SK-N-SH treated with all-trans-retinoic acid at 6 μM for 48 hours (cell line): ENCODE data around the gene COX20.

ENCODE experiments used
- ATAC-seq: fragments of 200-7000 bp; cut with Tn5 transposase; 3 replicates; pipeline ENCODE4 v1.9.1; 2020; ENCODE audit warnings: mild to moderate bottlenecking, moderate library complexity
- ARNTL ChIP-seq: fragments of 450-650 bp; formaldehyde crosslinking; IDR thresholded peaks from 2 replicates; pipeline ENCODE4 v1.5.0; 2020; ENCODE audit warnings: low read depth, mild to moderate bottlenecking, moderate library complexity, borderline replicate concordance
- BACH2 ChIP-seq: fragments of 250-450 bp; sonication (Bioruptor Pico); IDR thresholded peaks from 2 replicates; pipeline ENCODE4 v1.9.0; 2021; ENCODE audit warnings: mild to moderate bottlenecking, borderline replicate concordance
- CSDC2 ChIP-seq: fragments of 250-450 bp; sonication (Bioruptor Pico); IDR thresholded peaks from 2 replicates; pipeline ENCODE4 v1.5.0; 2020; ENCODE audit warnings: mild to moderate bottlenecking, moderate library complexity
- ESRRG ChIP-seq: fragments of 250-450 bp; sonication (Bioruptor Pico); IDR thresholded peaks from 2 replicates; pipeline ENCODE4 v1.6.1; 2021; ENCODE audit warnings: mild to moderate bottlenecking
- GLIS3 ChIP-seq: fragments of 250-450 bp; sonication (Bioruptor Pico); IDR thresholded peaks from 2 replicates; pipeline ENCODE4 v1.5.0; 2020; ENCODE audit warnings: mild to moderate bottlenecking, moderate library complexity
- ISL1 ChIP-seq: fragments of 250-450 bp; sonication (Bioruptor Pico); IDR thresholded peaks from 2 replicates; pipeline ENCODE4 v2.1.2; 2022; ENCODE audit warnings: mild to moderate bottlenecking, moderate library complexity
- POU6F1 ChIP-seq: fragments of 250-450 bp; sonication (Bioruptor Pico); IDR thresholded peaks from 2 replicates; pipeline ENCODE4 v1.8.0; 2021; ENCODE audit warnings: low read depth, mild to moderate bottlenecking, moderate library complexity, borderline replicate concordance
- PPARA ChIP-seq: fragments of 250-450 bp; sonication (Bioruptor Pico); IDR thresholded peaks from 2 replicates; pipeline ENCODE4 v1.5.0; 2020; ENCODE audit warnings: mild to moderate bottlenecking, borderline replicate concordance
- RARB ChIP-seq: fragments of 250-450 bp; sonication (Bioruptor Pico); IDR thresholded peaks from 2 replicates; pipeline ENCODE4 v1.8.0; 2021; ENCODE audit warnings: mild to moderate bottlenecking, moderate library complexity
- SNAI2 ChIP-seq: fragments of 250-450 bp; sonication (Bioruptor Pico); IDR thresholded peaks from 2 replicates; pipeline ENCODE4 v1.5.0; 2020; ENCODE audit warnings: mild to moderate bottlenecking, moderate library complexity
- TCF4 ChIP-seq: fragments of 250-450 bp; sonication (Bioruptor Pico); IDR thresholded peaks from 2 replicates; pipeline ENCODE4 v1.8.0; 2021; ENCODE audit warnings: mild to moderate bottlenecking, moderate library complexity, borderline replicate concordance
- TOX ChIP-seq: fragments of 250-450 bp; sonication (Bioruptor Pico); IDR thresholded peaks from 2 replicates; pipeline ENCODE4 v1.8.0; 2021; ENCODE audit warnings: mild to moderate bottlenecking, moderate library complexity, borderline replicate concordance
- ZC3H10 ChIP-seq: fragments of 250-450 bp; sonication (Bioruptor Pico); IDR thresholded peaks from 2 replicates; pipeline ENCODE4 v1.5.1; 2021; ENCODE audit warnings: mild to moderate bottlenecking, moderate library complexity
- ZFP3 ChIP-seq: fragments of 250-450 bp; sonication (Bioruptor Pico); IDR thresholded peaks from 2 replicates; pipeline ENCODE4 v1.5.0; 2020; ENCODE audit warnings: mild to moderate bottlenecking, moderate library complexity
- ZFP30 ChIP-seq: fragments of 450-650 bp; formaldehyde crosslinking; IDR thresholded peaks from 2 replicates; pipeline ENCODE4 v1.5.0; 2022; ENCODE audit warnings: mild to moderate bottlenecking, moderate library complexity
- ZNF565 ChIP-seq: fragments of 450-650 bp; formaldehyde crosslinking; conservative IDR thresholded peaks from 2 replicates; pipeline ENCODE4 v1.5.0; 2020; ENCODE audit warnings: low read depth, mild to moderate bottlenecking, moderate library complexity
- ZNF70 ChIP-seq: fragments of 450-650 bp; formaldehyde crosslinking; IDR thresholded peaks from 2 replicates; pipeline ENCODE4 v1.5.0; 2020; ENCODE audit warnings: mild to moderate bottlenecking, moderate library complexity
- ZNF8 ChIP-seq: fragments of 450-650 bp; formaldehyde crosslinking; IDR thresholded peaks from 2 replicates; pipeline ENCODE4 v1.5.0; 2020; ENCODE audit warnings: mild to moderate bottlenecking, moderate library complexity
- TF ChIP-seq, protein P1 (sequence below): fragments of 250-450 bp; sonication (Bioruptor Pico); IDR thresholded peaks from 2 replicates; pipeline ENCODE4 v1.5.1; 2020; ENCODE audit warnings: low read depth, mild to moderate bottlenecking, moderate library complexity
- TF ChIP-seq, protein P2 (sequence below): fragments of 250-450 bp; sonication (Bioruptor Pico); IDR thresholded peaks from 2 replicates; pipeline ENCODE4 v1.8.0; 2020; ENCODE audit warnings: mild to moderate bottlenecking, moderate library complexity, borderline replicate concordance
- TF ChIP-seq, protein P3 (sequence below): fragments of 250-450 bp; sonication (Bioruptor Pico); IDR thresholded peaks from 2 replicates; pipeline ENCODE4 v1.5.0; 2020; ENCODE audit warnings: mild to moderate bottlenecking, moderate library complexity

Gene COX20

DNA sequence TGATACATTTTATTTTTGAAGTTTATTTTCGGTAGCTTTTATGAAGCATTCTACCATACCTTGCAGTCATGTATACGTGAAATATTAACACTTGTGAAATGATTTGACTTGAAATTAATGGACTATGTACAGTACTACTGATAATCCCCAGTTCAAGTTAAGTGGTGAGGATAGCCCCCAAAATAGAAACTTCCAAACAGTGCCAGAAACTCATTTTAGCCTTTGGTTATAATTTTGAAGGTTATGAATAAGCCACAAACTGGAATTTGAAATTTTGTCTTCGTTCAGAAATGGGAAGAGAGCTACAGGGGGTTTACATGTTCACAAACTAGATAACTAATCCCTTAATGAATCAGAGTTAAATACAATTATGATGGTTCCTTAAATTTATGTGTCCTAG lies 30.4 kb downstream of the COX20 start:
- TF ChIP-seq POU6F1 (CRISPR knock-in tag) (no peak), ZC3H10 (CRISPR knock-in tag) (no peak), ESRRG (CRISPR knock-in tag) (no peak), ZNF8 (CRISPR knock-in tag) (no peak), ZNF565 (CRISPR knock-in tag) (no peak), PPARA (CRISPR knock-in tag) (no peak), ZFP30 (CRISPR knock-in tag) (no peak), ARNTL (CRISPR knock-in tag) (no peak), BACH2 (no peak), TOX (no peak), RARB (CRISPR knock-in tag) (no peak), ZNF70 (no peak), SNAI2 (CRISPR knock-in tag) (no peak), CSDC2 (no peak), ZFP3 (CRISPR knock-in tag) (no peak)
- TF ChIP-seq, protein P1, sequence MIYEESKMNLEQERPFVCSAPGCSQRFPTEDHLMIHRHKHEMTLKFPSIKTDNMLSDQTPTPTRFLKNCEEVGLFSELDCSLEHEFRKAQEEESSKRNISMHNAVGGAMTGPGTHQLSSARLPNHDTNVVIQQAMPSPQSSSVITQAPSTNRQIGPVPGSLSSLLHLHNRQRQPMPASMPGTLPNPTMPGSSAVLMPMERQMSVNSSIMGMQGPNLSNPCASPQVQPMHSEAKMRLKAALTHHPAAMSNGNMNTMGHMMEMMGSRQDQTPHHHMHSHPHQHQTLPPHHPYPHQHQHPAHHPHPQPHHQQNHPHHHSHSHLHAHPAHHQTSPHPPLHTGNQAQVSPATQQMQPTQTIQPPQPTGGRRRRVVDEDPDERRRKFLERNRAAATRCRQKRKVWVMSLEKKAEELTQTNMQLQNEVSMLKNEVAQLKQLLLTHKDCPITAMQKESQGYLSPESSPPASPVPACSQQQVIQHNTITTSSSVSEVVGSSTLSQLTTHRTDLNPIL, result no peak
- TF ChIP-seq, protein P2, sequence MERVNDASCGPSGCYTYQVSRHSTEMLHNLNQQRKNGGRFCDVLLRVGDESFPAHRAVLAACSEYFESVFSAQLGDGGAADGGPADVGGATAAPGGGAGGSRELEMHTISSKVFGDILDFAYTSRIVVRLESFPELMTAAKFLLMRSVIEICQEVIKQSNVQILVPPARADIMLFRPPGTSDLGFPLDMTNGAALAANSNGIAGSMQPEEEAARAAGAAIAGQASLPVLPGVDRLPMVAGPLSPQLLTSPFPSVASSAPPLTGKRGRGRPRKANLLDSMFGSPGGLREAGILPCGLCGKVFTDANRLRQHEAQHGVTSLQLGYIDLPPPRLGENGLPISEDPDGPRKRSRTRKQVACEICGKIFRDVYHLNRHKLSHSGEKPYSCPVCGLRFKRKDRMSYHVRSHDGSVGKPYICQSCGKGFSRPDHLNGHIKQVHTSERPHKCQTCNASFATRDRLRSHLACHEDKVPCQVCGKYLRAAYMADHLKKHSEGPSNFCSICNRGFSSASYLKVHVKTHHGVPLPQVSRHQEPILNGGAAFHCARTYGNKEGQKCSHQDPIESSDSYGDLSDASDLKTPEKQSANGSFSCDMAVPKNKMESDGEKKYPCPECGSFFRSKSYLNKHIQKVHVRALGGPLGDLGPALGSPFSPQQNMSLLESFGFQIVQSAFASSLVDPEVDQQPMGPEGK (CRISPR knock-in tag), result no peak

DNA sequence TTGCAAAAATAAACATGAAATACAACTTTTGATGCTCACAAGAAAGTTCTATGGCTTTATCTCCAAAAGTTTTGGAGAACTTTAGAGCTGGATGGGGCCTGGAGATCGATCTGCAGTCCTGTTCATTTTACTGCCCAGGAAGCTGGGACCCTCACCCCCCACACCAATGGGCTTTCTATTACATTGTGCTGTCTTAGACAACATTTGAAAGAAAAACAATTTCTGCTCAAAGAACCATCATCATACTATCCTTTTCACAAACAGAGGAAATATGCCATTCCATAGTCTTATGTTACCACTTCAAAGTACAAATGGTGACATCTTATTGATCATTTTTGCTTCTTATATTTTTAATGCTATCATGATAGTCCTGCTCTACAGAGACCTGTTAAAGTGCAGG lies 30.9 kb downstream of the COX20 start:
- TF ChIP-seq TCF4 (CRISPR knock-in tag), result no peak
- TF ChIP-seq ZNF70, result no peak
- no peak for TF ChIP-seq CSDC2
- TF ChIP-seq, protein P1, result no peak
- no peak for TF ChIP-seq PPARA (CRISPR knock-in tag)
- TF ChIP-seq POU6F1 (CRISPR knock-in tag), result no peak
- TF ChIP-seq ZFP3 (CRISPR knock-in tag), result no peak
- TF ChIP-seq ARNTL (CRISPR knock-in tag), result no peak
- TF ChIP-seq, protein P3, sequence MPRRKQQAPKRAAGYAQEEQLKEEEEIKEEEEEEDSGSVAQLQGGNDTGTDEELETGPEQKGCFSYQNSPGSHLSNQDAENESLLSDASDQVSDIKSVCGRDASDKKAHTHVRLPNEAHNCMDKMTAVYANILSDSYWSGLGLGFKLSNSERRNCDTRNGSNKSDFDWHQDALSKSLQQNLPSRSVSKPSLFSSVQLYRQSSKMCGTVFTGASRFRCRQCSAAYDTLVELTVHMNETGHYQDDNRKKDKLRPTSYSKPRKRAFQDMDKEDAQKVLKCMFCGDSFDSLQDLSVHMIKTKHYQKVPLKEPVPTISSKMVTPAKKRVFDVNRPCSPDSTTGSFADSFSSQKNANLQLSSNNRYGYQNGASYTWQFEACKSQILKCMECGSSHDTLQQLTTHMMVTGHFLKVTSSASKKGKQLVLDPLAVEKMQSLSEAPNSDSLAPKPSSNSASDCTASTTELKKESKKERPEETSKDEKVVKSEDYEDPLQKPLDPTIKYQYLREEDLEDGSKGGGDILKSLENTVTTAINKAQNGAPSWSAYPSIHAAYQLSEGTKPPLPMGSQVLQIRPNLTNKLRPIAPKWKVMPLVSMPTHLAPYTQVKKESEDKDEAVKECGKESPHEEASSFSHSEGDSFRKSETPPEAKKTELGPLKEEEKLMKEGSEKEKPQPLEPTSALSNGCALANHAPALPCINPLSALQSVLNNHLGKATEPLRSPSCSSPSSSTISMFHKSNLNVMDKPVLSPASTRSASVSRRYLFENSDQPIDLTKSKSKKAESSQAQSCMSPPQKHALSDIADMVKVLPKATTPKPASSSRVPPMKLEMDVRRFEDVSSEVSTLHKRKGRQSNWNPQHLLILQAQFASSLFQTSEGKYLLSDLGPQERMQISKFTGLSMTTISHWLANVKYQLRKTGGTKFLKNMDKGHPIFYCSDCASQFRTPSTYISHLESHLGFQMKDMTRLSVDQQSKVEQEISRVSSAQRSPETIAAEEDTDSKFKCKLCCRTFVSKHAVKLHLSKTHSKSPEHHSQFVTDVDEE (CRISPR knock-in tag), result no peak
- no peak for TF ChIP-seq TOX
- no peak for TF ChIP-seq ZFP30 (CRISPR knock-in tag)
- TF ChIP-seq ISL1 (CRISPR knock-in tag), result no peak
- no peak for TF ChIP-seq ZC3H10 (CRISPR knock-in tag)
- TF ChIP-seq RARB (CRISPR knock-in tag), result no peak
- TF ChIP-seq ESRRG (CRISPR knock-in tag), result no peak
- no peak for TF ChIP-seq SNAI2 (CRISPR knock-in tag)
- TF ChIP-seq GLIS3 (CRISPR knock-in tag), result no peak
- ATAC-seq, result no peak

More for the DNA sequence above, 30.4 kb downstream of the COX20 start:
- ATAC-seq, result no peak
